GM21737 (cell line): ENCODE results near the gene MEAK7.

ENCODE experiments used
- ATAC-seq: cut with Tn5 transposase; IDR thresholded peaks from one replicate; pipeline ENCODE4 v1.9.1; 2021; ENCODE audit warnings: mild to moderate bottlenecking, moderate library complexity; ENCODE audit not compliant: unreplicated experiment

The MEAK7 gene

DNA sequence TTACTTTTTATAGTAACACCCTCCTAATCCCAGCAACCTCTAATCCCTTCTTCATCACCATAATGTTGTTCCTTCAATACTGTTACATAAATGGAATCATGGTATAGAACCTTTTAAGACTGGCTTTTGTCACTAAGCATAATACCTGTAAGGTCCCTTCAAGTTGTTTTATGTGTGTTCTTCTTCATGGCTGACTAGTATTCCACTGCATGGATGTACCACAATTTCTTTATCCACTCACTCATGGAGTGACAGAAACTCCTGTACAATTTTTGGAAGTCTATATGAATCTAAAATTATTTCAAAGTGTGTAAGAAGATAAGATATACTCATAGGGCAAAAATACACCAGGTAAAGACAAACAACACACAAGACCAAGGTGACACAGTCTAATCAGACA, 36.8 kb downstream of the MEAK7 start:
- no peak for ATAC-seq

DNA sequence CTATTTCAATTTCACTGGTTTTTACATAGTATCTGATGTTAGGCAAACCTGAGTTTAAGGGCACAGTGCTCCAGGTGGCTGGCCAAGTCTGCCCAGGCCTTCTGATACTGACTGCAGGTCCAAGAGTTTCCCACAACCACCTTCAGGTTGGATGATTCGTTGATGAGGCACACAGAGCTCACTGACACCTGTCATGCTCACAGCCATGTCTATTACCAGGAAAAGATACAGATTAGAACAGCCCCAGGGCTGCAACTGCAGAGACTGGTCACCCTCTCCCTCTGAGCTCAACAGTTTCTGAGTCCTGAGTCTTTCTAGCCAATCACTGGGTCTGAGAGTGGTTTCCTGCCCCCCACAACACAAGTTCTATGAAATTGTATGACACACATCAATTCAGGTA, 37.2 kb downstream of the MEAK7 start:
- no peak for ATAC-seq

DNA sequence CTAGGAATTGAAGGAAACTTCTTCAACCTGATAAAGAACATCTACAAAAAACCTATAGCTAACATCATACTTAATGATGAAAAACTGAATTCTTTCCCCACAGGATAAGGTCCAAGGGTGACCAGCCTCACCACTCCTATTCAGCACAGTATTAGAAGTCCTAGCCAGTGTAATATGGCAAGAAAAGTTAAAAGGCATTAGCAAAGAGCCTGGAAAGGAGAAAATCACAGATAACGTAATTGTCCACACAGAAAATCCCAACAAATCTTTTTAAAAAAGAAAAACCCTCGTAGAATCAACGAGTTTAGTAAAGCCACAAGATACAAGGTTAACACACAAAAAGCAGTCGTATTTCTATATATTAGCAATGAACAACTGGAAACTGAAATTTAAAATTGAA, 37.8 kb downstream of the MEAK7 start:
- no peak for ATAC-seq

DNA sequence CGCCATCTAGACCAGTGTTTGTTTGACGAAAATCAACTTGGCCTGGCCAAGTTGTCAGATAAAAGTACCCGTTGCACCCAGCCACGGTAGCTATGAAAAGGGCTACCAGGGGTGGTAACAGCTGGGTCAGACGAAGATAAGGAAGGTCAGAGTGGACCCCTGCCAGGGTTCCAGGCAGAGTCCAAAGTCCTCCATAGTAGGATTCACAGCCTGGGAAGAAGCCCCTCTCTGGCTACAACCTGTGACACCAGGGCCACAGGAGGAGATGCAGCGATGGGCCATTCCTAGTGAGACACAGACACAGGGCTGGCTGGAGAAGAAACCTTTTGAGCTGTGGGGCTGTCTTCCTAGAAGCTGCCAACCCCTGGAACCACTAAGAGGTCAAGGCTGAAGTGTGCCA, 39.3 kb downstream of the MEAK7 start:
- no peak for ATAC-seq

DNA sequence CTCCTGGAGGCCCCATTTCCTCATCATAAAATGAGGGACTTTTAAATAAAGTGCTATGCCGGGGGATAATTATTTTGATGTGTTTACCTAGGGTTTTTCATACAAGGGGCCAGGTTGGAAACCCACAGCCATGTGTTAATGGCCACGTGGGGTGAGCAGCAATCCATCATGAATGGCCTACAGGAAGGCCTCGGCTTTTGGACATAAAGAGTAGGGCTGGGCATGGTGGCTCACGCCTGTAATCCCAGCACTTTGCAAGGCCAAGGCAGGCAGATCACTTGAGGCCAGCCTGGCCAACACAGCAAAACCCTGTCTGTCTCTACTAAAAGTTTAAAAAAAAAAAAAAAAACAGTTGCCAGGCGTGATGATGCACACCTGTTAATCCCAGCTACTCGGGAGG, 40.3 kb downstream of the MEAK7 start:
- ATAC-seq: no peak

DNA sequence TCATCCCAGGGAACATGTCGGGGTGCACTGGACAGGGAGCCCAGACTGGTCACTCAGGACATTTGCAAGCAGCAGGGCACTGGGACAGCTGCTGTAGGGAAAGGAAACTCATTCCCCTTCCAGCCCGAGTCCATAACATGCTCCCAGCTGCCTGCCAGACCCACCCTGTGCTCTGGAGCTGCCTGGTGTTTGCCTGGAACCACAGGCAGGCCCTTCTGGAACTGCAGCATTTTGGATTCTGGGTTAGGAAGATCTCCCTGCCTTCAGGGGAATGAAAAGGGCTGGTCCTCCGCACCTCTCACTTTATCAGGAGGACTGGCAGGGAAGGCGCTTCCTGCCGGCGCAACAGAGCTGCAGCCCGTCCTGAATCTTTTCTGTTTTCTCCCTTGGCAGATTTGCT, 41.2 kb downstream of the MEAK7 start:
- ATAC-seq: no peak

DNA sequence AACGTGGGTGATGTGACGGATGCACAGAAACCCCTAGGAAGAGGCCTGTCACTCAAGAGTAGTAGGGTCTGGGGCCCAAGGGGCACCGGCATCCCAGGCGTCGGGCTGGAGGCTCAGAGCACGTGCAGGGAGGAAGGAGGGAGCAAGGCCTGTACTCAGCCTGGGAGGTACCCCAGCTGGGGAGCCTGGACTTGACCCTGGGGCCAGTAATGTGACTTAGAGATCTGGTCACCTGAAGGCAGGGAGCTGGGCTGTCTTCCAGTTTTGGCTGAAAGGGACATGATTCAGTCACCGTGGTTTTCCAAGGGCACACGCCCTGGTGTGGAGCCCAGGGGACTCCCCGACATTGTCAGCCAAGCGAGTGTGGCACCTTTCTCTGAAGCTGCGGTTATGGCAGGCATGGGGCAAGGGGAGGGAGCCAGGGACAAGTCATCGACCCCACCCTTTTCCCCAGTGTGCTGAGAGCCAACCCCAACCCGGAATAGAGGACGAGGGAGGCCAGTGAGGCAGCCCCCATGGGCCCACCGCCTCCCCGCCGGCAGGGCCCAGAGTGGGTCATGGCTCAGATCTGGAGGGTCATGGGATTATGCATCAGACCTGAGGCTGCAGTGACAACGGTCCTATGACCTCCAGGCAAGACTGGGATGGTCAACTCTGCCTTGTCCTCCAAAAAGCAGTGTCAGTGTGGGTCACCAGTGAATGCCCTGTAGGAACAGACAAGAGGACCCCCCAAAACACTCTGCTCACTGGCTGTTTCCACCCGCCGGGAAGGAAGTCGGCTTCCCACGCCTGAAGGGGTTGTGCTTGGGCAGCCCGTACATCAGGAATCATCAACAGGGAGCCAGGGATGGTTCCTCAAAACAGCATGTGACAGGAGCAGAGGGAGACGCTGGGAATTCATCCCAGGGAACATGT, 41.9 kb downstream of the MEAK7 start:
- ATAC-seq: no peak

DNA sequence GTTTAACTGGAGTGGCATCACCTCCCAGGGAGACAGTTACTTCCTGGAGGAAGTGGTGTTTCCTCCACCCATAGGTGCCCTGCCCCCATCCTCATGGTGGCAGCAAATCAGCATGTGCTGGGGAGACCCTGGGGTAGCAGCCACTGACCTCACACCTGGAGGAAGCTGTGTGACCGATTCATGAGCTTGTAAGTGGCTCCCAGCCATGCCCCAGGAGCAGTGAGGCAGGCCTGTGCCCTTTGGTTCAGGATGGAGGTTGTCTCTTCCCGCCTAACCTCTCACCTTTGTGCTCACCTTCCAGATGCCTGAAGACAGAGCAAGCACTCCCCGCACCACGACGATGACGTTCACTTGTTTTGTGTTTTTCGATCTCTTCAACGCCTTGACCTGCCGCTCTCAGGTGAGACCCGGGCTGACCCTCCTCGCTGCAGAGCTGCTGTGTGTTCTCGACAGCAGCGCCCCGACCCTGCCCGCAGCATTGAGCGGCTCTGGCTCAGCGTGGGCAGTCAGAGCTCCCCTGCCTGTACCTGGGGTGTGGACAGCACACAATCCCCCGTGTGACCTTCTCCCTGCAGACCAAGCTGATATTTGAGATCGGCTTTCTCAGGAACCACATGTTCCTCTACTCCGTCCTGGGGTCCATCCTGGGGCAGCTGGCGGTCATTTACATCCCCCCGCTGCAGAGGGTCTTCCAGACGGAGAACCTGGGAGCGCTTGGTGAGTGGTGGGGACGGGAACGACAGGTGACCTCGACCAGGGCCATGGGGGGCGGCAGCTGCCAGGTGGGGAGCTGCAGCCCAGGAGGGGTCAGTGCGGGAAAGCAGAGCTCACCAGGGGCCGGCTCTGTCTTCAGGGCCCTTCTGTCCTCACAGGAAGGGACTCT, 42.8 kb downstream of the MEAK7 start:
- ATAC-seq: no peak

DNA sequence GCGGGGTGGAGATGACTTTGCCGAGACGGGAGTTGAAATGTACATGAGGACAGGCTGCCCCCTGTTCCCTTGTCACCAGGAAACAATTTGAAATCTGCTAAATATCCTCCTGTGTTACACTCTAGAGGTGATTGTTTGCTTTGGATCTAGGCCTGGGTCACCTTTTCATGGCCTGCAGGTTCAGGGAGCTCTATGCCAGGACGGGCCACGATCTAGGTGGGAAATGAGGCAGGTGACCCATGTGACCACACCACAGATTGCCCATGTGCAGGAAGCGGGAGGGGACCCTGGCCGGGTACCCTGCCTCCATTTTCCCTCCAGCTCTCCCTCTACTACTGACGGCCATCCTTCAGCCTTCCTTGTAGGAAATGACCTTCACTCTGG, 43.4 kb downstream of the MEAK7 start:
- no peak for ATAC-seq

DNA sequence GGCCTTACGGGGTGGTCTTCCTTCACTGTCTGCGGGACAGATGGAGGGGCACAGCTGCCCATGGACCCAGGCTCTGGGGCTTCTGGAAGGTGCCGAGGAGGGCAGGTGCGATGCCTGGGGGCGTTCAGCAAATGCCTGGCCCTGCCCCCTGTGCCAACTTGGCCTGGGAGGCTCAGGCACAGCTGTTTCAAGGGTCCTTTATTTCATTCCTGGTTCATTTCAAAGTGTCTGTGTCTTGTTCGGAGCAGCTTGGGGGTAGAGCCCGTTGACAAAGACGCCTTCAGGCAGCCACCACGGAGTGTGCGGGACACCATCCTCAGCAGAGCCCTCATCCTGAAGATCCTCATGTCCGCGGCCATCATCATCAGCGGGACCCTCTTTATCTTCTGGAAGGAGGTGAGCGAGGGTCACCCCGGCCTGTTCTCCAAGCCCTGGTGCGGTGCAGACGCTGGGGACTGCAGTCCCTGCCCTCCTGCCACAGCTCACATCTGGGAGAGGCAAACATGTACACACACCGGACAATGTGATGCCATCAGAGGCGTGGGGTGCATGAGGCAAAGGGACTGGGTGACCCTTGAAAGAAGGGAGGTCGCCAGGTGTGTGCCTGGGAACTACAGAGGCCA, 43.9 kb downstream of the MEAK7 start:
- ATAC-seq: no peak

DNA sequence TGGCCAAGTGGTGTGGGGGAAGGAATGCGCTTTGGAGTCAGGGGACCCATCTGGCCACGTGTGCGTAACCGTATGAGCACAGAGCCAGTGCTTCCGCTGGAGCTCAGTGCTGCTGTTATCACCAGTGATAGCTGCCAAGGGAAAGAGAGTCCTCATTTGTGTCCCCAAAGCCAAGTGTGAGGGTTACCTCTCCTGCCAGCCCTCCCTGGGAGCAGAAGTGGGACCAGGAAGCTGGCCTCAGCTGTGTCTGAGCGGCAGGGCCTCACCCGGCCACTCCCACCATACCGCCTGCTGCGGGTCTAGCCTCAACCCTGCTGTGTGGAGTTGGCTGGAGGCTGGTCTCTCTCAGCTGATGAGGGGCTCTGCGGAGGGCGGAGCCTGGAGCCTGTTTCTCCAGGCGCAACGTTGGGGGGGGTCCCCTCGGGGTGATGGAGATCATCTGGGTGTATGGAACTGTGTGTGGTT, 44.5 kb downstream of the MEAK7 start:
- no peak for ATAC-seq

DNA sequence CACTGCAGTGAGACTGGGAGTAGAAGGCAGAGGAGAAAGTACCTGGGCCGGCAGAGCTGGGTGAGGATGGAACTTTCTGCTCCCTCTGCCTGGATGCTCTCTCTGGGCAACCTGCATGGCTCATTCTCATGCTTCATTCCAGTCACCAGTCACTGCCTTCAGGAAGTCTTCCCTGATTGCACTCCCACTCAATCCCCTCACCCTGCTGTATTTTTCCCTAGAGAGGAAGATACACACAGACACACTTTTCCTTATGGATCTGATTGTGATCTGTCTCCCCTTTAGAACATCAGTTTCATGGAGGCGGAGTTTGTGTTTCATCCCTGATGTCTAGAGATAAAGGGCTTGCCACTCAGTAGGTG, 44.9 kb downstream of the MEAK7 start:
- no peak for ATAC-seq

DNA sequence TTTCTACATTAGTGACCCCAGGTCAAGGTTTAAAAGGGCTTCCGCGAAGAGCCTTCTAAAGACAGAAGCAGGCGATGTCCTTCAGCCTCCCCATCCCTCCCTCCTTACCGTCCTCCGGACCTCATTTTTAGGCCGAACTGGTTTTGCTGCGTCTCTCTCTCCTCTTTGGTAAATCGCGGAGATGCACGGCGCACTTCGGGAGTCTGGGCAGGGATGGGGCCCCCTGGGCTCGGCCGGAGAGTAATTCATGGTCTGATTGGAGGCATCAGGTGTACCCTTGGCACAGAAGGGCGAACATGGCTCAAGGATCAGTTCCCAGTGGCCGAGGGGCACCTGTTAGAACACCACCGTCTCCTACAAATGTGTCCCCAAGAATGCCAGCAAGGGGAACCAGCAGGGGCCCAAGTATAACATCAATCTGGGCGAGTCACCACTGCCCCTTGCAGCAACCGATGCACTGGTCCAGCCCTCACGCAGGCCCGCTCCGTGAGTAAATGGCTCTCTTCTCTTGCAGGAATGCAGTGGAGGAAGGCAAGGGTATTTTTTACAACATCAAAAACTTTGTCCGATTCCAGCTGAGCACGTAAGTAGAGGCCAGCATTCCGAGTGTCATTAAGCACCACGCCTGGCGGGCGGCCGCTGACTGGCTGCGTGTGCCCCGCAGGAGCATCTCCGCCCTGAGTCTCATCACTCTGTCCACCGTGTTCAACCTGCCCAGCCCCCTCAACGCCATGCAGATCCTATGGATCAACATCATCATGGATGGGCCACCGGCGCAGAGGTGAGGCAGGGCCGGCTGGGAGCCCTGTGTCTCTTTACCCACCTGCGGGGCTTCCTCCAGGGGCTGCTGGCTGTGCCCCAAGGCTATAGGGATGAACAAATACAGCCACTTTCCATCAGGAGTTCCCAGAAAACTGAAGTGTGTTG, 45.6 kb downstream of the MEAK7 start:
- no peak for ATAC-seq

DNA sequence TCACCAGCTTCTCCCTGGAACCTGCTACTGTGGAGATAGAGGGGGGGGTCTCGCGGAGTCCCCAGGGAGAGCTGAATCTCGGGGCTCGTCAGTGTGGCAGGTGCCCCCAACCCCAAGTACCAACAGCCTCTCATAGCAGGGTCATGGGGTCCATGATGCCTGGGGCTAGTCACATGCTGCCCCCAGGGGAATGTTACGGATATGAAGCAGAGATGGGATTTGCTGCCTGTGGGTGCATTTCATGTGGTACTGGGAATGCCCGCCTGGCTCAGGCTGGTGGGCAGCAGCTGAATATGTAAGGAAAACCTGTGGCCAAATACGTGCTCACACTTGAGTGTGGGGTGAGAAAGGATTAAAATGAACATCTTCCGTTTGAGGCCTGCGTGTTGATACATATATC, 49.4 kb downstream of the MEAK7 start:
- ATAC-seq: no peak
